CD4-positive, CD25-positive, alpha-beta regulatory T cell (primary cell): ENCODE measurements around the gene PRSS38. TPM values are rescaled to one million over a fixed set of nuclear protein-coding genes. Genes with fewer than 3 reads are reported as not detected.
A peak's percentile ranks its signal among the peaks of the same experiment; 100 is the strongest.

ENCODE experiments used
- ATAC-seq, 2 donors: fragments of 150-1000 bp; cut with Tn5 transposase; one replicate each; pipeline ENCODE4 v1.10.0; 2021; ENCODE audit warnings: low read depth in 2 of 2, moderate number of reproducible peaks in 2 of 2, moderate library complexity in 1 of 2
- DNase-seq, 3 donors: peaks; one replicate each; pipeline versions ENCODE4 v3.0.0 to v3.0.0-alpha.2; 2012 to 2022; ENCODE audit warnings: mixed read lengths in 1 of 3
- H3K27ac ChIP-seq: one replicate; pipeline ENCODE4 v1.7.0; 2013; ENCODE audit warnings: mild to moderate bottlenecking, low read length; ENCODE audit not compliant: insufficient read depth, poor library complexity, severe bottlenecking
- H3K27me3 ChIP-seq: one replicate; pipeline ENCODE4 v1.7.0; 2013; ENCODE audit warnings: low read length; ENCODE audit not compliant: control insufficient read depth, insufficient read depth
- H3K36me3 ChIP-seq: one replicate; pipeline ENCODE4 v1.7.0; 2013; ENCODE audit warnings: mild to moderate bottlenecking, low read length, moderate library complexity; ENCODE audit not compliant: control insufficient read depth, insufficient read depth
- H3K4me1 ChIP-seq: 2 replicates; pipeline ENCODE4 v1.7.0; 2013; ENCODE audit warnings: mild to moderate bottlenecking, low read length; ENCODE audit not compliant: insufficient read depth, control insufficient read depth, poor library complexity, severe bottlenecking
- H3K4me3 ChIP-seq: one replicate; pipeline ENCODE4 v1.7.0; 2013; ENCODE audit warnings: low read depth, mild to moderate bottlenecking, low read length, moderate library complexity
- H3K9me3 ChIP-seq, 2 experiments: 1 replicate in 1 of 2; 2 replicates in 1 of 2; pipeline ENCODE4 v1.7.0; 2013; ENCODE audit warnings: low read length in 2 of 2, mild to moderate bottlenecking in 1 of 2, moderate library complexity in 1 of 2; ENCODE audit not compliant: control insufficient read depth in 2 of 2
- H3K27ac Mint-ChIP-seq, 3 donors: one replicate each; pipeline ENCODE4 v1.8.0; 2020 to 2022; ENCODE audit warnings: mild to moderate bottlenecking in 3 of 3, mixed read lengths in 3 of 3, moderate library complexity in 2 of 3
- H3K27me3 Mint-ChIP-seq: one replicate; pipeline ENCODE4 v1.8.0; 2022; ENCODE audit warnings: mild to moderate bottlenecking, mixed read lengths
- H3K36me3 Mint-ChIP-seq: one replicate; pipeline ENCODE4 v1.8.0; 2020; ENCODE audit warnings: mixed read lengths
- H3K4me1 Mint-ChIP-seq, 4 donors: one replicate each; pipeline ENCODE4 v1.8.0; 2020 to 2022; ENCODE audit warnings: mixed read lengths in 4 of 4, mild to moderate bottlenecking in 1 of 4
- H3K4me3 Mint-ChIP-seq, 4 donors: one replicate each; pipeline ENCODE4 v1.8.0; 2020 to 2022; ENCODE audit warnings: mild to moderate bottlenecking in 4 of 4, mixed read lengths in 4 of 4, moderate library complexity in 3 of 4
- H3K9me3 Mint-ChIP-seq, 7 donors: one replicate each; pipeline ENCODE4 v1.8.0; 2020 to 2022; ENCODE audit warnings: mixed read lengths in 7 of 7, mild to moderate bottlenecking in 3 of 7, moderate library complexity in 2 of 7
- polyA plus RNA-seq, 4 donors: library from polyadenylated mRNA; unstranded; fragments of 300-500 nt; fragmentation: Illumina TruSeq; gene quantifications; one replicate each; pipeline ENCODE4 v1.2.3, GENCODE V29; 2021
- total RNA-seq: library from RNA; stranded (reverse); gene quantifications from one replicate; pipeline ENCODE4 v1.2.3, GENCODE V29; 2022

PRSS38 gene
- total and polyA plus RNA-seq, 5 donors from 2014 or later = not detected

DNA sequence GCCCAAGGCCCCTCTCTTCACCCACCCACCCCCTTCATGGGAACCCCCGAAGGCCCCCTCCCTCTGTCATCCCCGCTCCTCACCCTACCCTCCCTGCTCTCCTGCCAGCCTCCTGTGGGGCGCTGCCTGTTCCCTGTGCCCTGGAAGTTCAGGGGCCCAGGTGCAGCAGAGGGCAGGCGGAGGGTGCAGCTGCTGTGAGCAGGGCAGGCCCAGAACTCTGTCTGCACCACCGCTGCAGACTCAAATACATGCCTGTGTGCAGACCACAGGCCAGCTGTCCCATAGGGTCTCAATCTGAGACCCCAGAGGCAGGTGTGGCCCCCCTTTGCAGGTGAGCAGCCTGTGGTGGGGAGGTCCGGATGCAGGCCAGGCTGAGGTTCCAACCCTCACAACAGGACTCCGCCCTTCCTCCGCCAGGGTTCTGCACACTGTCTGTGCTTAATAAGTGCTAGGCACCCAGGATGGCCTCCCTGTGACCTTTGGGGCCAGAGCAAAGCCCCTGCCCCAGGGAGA, 69.7 kb downstream of the PRSS38 start:
- no peaks in the 10 kb centered on the region for H3K36me3 Mint-ChIP-seq
- H3K4me1 ChIP-seq = peaks cover 55% of the 10 kb centered on the region
- H3K9me3 Mint-ChIP-seq = no peaks in the 10 kb centered on the region
- H3K27ac ChIP-seq = peak overlapping the region; percentile 74
- DNase-seq (peak in 2 of 3 donors; percentile 37 to 84), ATAC-seq (peak; percentile 73 to 78)
- peaks cover 5% of the 10 kb centered on the region for H3K27me3 Mint-ChIP-seq
- peak overlapping the region; percentile 7 for H3K4me3 ChIP-seq
- no peaks in the 10 kb centered on the region for H3K36me3 ChIP-seq
- H3K9me3 ChIP-seq = no peaks in the 10 kb centered on the region
- peak overlapping the region; percentile 85 to 96 (median 92) for H3K27ac Mint-ChIP-seq
- peaks cover 0 to 47% (median 6%) of the 10 kb centered on the region in 4 donors for H3K4me1 Mint-ChIP-seq
- H3K27me3 ChIP-seq = no peaks in the 10 kb centered on the region
- peak overlapping the region; percentile 73 to 91 (median 84) for H3K4me3 Mint-ChIP-seq

DNA sequence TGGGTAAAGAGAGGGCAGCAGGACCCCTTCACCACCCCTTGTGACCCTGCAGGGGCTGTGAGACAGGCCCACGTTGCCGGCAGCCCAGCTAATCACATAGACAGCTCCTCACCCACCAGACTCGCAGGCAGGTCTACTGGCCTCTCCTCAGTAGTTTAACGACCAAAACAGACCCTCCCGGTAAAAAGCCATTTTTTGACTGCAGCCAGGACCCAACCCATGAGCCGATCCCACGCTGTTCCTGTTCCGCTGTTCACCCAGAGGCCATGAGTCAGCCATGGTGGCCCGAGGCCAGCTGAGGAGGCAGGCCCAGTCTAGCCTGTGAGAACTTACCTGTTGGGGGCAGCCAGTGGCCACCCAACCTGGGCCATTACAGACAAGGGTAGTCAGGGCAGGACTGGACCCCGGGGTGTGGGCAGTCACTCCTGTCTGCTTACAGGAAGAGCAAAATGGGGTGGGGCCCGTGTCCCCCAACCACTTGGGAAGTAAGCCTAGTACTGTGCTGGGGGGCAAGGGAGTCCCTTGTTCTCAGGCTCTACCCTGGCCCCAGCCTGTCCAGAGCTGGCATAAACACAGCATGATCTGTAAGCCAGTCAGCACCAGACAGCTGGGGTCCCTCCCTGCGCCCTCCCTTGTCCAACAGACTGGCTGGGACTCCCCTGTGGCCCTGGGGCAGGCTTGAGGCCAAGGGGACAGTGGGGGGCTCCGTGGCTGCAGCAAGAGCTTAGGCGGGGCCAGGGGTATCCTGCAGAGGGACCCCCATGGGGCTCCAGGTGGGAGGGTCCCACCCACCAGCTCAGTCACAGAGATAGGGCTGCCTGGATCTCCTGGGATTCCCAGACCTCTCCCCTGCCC, 70.4 kb downstream of the PRSS38 start:
- peaks cover 0 to 44% (median 6%) of the 10 kb centered on the region in 4 donors for H3K4me1 Mint-ChIP-seq
- DNase-seq (no peak), ATAC-seq (peak in 1 of 2 donors; percentile 7)
- H3K4me3 Mint-ChIP-seq = peak overlapping the region; percentile 73 to 91 (median 84)
- Histone ChIP-seq H3K27ac (peak overlapping the region; percentile 74), H3K27me3 (no peaks in the 10 kb centered on the region), H3K36me3 (no peaks in the 10 kb centered on the region), H3K4me1 (peaks cover 55% of the 10 kb centered on the region), H3K4me3 (peak overlapping the region; percentile 7), H3K9me3 (no peaks in the 10 kb centered on the region)
- H3K36me3 Mint-ChIP-seq = no peaks in the 10 kb centered on the region
- peak overlapping the region; percentile 85 to 96 (median 92) for H3K27ac Mint-ChIP-seq
- peaks cover 5% of the 10 kb centered on the region for H3K27me3 Mint-ChIP-seq
- H3K9me3 Mint-ChIP-seq = no peaks in the 10 kb centered on the region

DNA sequence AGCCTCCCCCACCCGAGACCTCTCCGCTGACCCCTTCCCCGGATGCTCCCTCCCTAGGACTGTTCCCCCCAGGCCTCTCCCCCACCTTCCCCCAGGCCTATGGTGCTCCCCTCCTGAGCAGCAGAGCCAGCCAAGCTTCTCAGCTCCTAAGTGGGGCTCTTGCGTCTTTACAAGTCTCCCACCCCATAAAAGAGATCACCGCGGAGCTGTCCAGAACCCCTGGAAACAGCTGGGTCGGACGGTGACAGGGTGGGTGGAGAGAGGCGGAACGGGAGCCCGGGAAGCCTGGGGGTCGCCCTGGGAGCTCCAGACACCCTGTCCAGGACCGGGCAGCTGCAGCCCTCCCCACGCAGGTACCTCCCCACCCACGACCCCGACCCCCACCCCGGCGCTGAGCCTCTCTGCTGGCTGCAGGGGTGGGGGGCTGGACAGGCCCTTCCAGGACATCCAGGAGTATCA, 71.1 kb downstream of the PRSS38 start:
- Histone ChIP-seq H3K27me3 (no peaks in the 10 kb centered on the region), H3K9me3 (no peaks in the 10 kb centered on the region), H3K27ac (peak overlapping the region; percentile 74), H3K4me3 (peak overlapping the region; percentile 41), H3K36me3 (no peaks in the 10 kb centered on the region), H3K4me1 (peaks cover 55% of the 10 kb centered on the region)
- no peaks in the 10 kb centered on the region for H3K9me3 Mint-ChIP-seq
- H3K27ac Mint-ChIP-seq = peak overlapping the region in 2 of 3 donors; percentile 49 to 59
- H3K27me3 Mint-ChIP-seq = peaks cover 5% of the 10 kb centered on the region
- DNase-seq (no peak), ATAC-seq (no peak)
- no peaks in the 10 kb centered on the region for H3K36me3 Mint-ChIP-seq
- peak overlapping the region in 2 of 4 donors; percentile 63 to 70 for H3K4me3 Mint-ChIP-seq
- H3K4me1 Mint-ChIP-seq = peaks cover 0 to 43% (median 6%) of the 10 kb centered on the region in 4 donors

DNA sequence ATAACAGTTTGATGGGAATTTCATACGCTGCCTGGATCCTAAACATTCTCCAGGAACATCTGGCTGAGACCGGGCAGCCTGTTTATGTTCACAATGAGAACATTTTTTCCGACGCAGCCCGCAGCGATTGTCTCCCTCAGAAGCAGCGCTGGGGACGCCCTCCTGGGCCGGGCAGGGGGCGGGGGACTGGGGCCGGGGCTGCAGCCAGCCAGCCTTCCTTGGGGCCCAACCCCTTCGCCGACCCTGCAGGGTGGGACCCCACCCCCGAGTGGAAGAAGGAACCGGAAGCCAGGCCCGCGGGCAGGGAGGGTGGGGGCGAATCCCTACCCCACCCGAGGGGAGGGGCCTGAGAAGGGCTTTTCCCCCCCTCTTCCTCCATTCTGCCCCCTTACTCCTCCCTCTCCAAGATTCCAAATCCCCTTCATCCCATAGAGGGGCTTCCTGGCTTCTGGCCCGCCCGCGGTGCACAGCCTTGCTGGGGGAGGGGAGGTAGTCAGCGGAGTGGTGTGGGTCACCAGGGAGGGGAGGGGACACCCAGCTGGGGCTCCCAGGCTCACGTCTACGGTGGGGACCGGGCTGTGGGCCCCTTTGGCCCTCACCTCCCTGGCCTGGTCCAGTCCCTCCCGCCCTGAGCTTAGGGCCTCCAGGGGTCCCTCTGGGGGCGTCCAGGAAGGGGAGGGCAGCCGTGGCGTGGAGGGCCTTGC, 71.7 kb downstream of the PRSS38 start:
- Mint-ChIP-seq H3K27ac (peak overlapping the region in 1 of 3 donors; percentile 49), H3K4me1 (peaks cover 0 to 38% (median 6%) of the 10 kb centered on the region in 4 donors), H3K4me3 (peak overlapping the region in 2 of 4 donors; percentile 63 to 70), H3K36me3 (no peaks in the 10 kb centered on the region), H3K27me3 (peaks cover 5% of the 10 kb centered on the region), H3K9me3 (no peaks in the 10 kb centered on the region)
- ATAC-seq = peak in 1 of 2 donors; percentile 32
- DNase-seq = peak; percentile 15 to 55 (median 42)
- Histone ChIP-seq H3K4me1 (peaks cover 58% of the 10 kb centered on the region), H3K27me3 (no peaks in the 10 kb centered on the region), H3K9me3 (no peaks in the 10 kb centered on the region), H3K27ac (peak overlapping the region; percentile 74), H3K36me3 (no peaks in the 10 kb centered on the region), H3K4me3 (peak overlapping the region; percentile 41)

DNA sequence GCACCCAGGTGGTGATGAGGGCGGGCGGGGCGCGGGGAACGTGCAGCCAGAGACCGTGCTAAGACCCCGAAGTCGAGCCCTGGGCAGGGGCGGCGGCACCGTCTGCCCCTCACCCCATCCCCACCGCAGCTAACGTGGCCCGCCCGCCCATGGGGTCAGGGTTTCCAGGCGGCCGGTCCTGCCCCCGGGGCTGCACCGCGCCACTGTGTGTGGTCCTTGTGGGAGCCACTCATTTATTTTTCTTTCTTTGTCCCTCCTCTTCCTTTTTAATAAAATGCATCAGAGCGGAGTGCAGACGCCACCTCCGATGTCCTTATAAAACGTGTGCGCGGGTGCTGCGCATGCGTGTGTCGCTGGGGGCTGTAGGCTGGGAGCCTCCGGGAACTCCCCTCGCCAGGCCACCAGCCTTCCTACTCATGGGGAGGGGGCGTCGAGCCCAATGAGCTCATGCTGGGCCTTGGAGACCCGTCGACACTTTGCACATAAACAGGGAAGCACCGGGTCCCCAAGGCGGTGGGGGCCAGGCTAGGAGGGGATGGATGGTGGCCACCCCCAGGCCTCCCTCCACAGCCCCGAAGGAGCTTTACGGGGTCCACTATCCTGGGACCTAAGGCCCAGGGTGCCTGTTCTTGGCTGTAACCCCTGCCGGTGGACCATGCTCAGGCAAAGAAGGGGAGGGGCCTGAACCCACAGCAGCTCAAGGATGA, 72.4 kb downstream of the PRSS38 start:
- Histone ChIP-seq H3K9me3 (no peaks in the 10 kb centered on the region), H3K27me3 (no peaks in the 10 kb centered on the region), H3K4me1 (peaks cover 58% of the 10 kb centered on the region), H3K4me3 (no peak overlapping the region), H3K27ac (peak overlapping the region; percentile 74), H3K36me3 (no peaks in the 10 kb centered on the region)
- Mint-ChIP-seq H3K27ac (peak overlapping the region; percentile 47 to 93 (median 83)), H3K27me3 (peaks cover 5% of the 10 kb centered on the region), H3K4me1 (peaks cover 0 to 36% (median 6%) of the 10 kb centered on the region in 4 donors), H3K9me3 (no peaks in the 10 kb centered on the region), H3K36me3 (no peaks in the 10 kb centered on the region), H3K4me3 (peak overlapping the region; percentile 40 to 80 (median 68))
- ATAC-seq = peak in 1 of 2 donors; percentile 18
- peak in 1 of 3 donors; percentile 44 for DNase-seq

DNA sequence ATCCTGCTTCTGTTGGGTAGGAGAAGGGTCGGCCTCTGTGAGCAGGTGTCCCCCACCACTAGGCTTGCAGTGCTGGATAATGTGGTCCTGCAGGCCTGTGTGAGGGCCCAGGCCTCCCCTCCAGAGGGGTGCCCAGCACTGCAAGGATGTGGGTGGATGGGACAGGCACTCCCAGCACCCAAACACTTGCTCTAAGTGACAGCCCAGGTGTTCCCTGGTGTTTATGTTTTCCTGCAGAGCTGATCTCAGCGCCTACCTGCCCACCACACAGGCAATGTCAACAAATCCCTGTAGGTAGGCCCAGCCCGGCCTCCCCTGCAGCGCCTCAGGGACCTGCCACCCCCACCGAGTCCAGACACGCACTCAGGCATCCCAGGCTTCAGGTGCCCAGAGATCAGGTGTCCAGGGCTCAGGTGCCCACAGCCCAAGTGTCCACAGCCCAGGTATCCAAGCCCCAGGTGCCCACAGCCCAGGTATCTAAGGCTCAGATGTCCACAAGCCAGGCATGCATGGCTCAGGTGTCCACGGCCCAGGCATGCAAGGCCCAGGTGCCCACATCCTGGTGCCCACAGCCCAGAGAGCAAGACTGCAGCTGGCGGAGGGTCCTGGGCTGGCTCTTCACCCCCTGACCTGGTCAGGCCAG, 73.0 kb downstream of the PRSS38 start:
- Histone ChIP-seq H3K27me3 (no peaks in the 10 kb centered on the region), H3K9me3 (no peaks in the 10 kb centered on the region), H3K4me3 (no peak overlapping the region), H3K4me1 (peaks cover 52% of the 10 kb centered on the region), H3K27ac (peak overlapping the region; percentile 74), H3K36me3 (no peaks in the 10 kb centered on the region)
- ATAC-seq (no peak), DNase-seq (no peak)
- Mint-ChIP-seq H3K27me3 (peaks cover 5% of the 10 kb centered on the region), H3K36me3 (no peaks in the 10 kb centered on the region), H3K27ac (peak overlapping the region; percentile 26 to 91 (median 38)), H3K9me3 (no peaks in the 10 kb centered on the region), H3K4me3 (peak overlapping the region; percentile 8 to 80 (median 44)), H3K4me1 (peaks cover 0 to 36% (median 6%) of the 10 kb centered on the region in 4 donors)
